ENCODE measurements around the gene CIDEC. TPM values are rescaled to one million over a fixed set of nuclear protein-coding genes. Genes with fewer than 3 reads are reported as not detected.

CIDEC gene
- total and polyA plus RNA-seq, 2 of the 13 experiments (the other 11 are each of a cell fraction or from before 2014, with no cell fraction given): 2.5 to 10.4 TPM

GRCh38 chr3:9916734-9917680 is 37.0 kb upstream of the CIDEC start, which contains the start of gene IL17RC (continued):
- TF ChIP-seq ZNF572 (CRISPR knock-in tag; IDR thresholded peaks at IDR 0.05) (no peak), THAP11 (CRISPR knock-in tag; IDR thresholded peaks at IDR 0.05) (0 out of 2 replicates have a peak, but pooled peaks have one; percentile 23), MEIS1 (CRISPR knock-in tag; IDR thresholded peaks at IDR 0.05; ENCODE audit: borderline replicate concordance) (no peak), ZNF724P (CRISPR knock-in tag; IDR thresholded peaks at IDR 0.05; ENCODE audit: borderline replicate concordance) (0 out of 2 replicates have a peak, but pooled peaks have one; percentile 27), SETDB1 (CRISPR knock-in tag; IDR thresholded peaks at IDR 0.05; ENCODE audit: borderline replicate concordance) (no peak), MYPOP (CRISPR knock-in tag; IDR thresholded peaks at IDR 0.05) (no peak), FOXK1 (CRISPR knock-in tag; IDR thresholded peaks at IDR 0.05; ENCODE audit: borderline replicate concordance, low read depth) (no peak), MED13 (CRISPR knock-in tag; IDR thresholded peaks at IDR 0.05) (no peak), ZNF441 (CRISPR knock-in tag; IDR thresholded peaks at IDR 0.05; ENCODE audit: borderline replicate concordance) (no peak), ZNF136 (CRISPR knock-in tag; IDR thresholded peaks at IDR 0.05; ENCODE audit: low read depth) (no peak), FLYWCH1 (CRISPR knock-in tag; IDR thresholded peaks at IDR 0.05) (no peak), ASH2L (IDR thresholded peaks at IDR 0.05; ENCODE audit: insufficient read length, low read depth, low read length) (peak; percentile 36), RAD51 (IDR thresholded peaks at IDR 0.05; ENCODE audit: borderline replicate concordance) (no peak), MLLT10 (CRISPR knock-in tag; IDR thresholded peaks at IDR 0.05) (no peak), ZNF124 (CRISPR knock-in tag; IDR thresholded peaks at IDR 0.05) (no peak), ZNF224 (CRISPR knock-in tag; IDR thresholded peaks at IDR 0.05) (no peak), ZNF83 (CRISPR knock-in tag; IDR thresholded peaks at IDR 0.05; ENCODE audit: borderline replicate concordance) (no peak), MIER3 (CRISPR knock-in tag; IDR thresholded peaks at IDR 0.05; ENCODE audit: borderline replicate concordance) (no peak)
- TF ChIP-seq, protein P1, sequence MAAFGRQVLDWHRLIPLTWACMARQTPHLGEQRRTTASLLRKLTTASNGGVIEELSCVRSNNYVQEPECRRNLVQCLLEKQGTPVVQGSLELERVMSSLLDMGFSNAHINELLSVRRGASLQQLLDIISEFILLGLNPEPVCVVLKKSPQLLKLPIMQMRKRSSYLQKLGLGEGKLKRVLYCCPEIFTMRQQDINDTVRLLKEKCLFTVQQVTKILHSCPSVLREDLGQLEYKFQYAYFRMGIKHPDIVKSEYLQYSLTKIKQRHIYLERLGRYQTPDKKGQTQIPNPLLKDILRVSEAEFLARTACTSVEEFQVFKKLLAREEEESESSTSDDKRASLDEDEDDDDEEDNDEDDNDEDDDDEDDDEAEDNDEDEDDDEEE (CRISPR knock-in tag; IDR thresholded peaks at IDR 0.05): 0 out of 2 replicates have a peak, but pooled peaks have one; percentile 55
- TF ChIP-seq, protein P2, sequence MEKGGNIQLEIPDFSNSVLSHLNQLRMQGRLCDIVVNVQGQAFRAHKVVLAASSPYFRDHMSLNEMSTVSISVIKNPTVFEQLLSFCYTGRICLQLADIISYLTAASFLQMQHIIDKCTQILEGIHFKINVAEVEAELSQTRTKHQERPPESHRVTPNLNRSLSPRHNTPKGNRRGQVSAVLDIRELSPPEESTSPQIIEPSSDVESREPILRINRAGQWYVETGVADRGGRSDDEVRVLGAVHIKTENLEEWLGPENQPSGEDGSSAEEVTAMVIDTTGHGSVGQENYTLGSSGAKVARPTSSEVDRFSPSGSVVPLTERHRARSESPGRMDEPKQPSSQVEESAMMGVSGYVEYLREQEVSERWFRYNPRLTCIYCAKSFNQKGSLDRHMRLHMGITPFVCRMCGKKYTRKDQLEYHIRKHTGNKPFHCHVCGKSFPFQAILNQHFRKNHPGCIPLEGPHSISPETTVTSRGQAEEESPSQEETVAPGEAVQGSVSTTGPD (CRISPR knock-in tag; IDR thresholded peaks at IDR 0.05): no peak
- TF ChIP-seq, protein P3, sequence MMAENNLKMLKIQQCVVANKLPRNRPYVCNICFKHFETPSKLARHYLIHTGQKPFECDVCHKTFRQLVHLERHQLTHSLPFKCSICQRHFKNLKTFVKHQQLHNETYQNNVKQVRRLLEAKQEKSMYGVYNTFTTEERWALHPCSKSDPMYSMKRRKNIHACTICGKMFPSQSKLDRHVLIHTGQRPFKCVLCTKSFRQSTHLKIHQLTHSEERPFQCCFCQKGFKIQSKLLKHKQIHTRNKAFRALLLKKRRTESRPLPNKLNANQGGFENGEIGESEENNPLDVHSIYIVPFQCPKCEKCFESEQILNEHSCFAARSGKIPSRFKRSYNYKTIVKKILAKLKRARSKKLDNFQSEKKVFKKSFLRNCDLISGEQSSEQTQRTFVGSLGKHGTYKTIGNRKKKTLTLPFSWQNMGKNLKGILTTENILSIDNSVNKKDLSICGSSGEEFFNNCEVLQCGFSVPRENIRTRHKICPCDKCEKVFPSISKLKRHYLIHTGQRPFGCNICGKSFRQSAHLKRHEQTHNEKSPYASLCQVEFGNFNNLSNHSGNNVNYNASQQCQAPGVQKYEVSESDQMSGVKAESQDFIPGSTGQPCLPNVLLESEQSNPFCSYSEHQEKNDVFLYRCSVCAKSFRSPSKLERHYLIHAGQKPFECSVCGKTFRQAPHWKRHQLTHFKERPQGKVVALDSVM (CRISPR knock-in tag; IDR thresholded peaks at IDR 0.05): no peak
- TF ChIP-seq, protein P4, sequence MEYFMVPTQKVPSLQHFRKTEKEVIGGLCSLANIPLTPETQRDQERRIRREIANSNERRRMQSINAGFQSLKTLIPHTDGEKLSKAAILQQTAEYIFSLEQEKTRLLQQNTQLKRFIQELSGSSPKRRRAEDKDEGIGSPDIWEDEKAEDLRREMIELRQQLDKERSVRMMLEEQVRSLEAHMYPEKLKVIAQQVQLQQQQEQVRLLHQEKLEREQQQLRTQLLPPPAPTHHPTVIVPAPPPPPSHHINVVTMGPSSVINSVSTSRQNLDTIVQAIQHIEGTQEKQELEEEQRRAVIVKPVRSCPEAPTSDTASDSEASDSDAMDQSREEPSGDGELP (IDR thresholded peaks at IDR 0.05; ENCODE audit: borderline replicate concordance, low read depth): peak; percentile 66; the same call in 1 of the 2 replicates

Data from HepG2 (cell line).